Measurements from ENCODE around the gene PTTG1.

- TF ChIP-seq CTCF (IDR thresholded peaks at IDR 0.05; ENCODE audit: low read depth, low read length), result no peak
- TF ChIP-seq MYC (IDR thresholded peaks at IDR 0.05; ENCODE audit: low read depth, low read length), result no peak
- no peak for TF ChIP-seq POLR2A (IDR thresholded peaks at IDR 0.05; ENCODE audit: extremely low read depth, insufficient read length)
Measured at GRCh38 chr5:160472482-160472881, 50.8 kb downstream of the PTTG1 start.

Measured in NB4 (cell line).